Neural progenitor cell (in vitro differentiated cells): Measurements from ENCODE around the gene RITA1. TPM values are rescaled to one million over a fixed set of nuclear protein-coding genes. Genes with fewer than 3 reads are reported as not detected.

Experiments used
- DNase-seq: peaks from one replicate; pipeline ENCODE4 v3.0.0-alpha.2; 2016; ENCODE audit warnings: low spot score
- H2AFZ ChIP-seq: fragments of 200-600 bp; sonication (generic); replicated peaks from 2 replicates; pipeline ENCODE4 v1.6.1; 2016; ENCODE audit warnings: antibody characterized with exemption
- H3F3A ChIP-seq: fragments of 200-600 bp; sonication (generic); 2 replicates; pipeline ENCODE4 v1.6.1; 2016; ENCODE audit warnings: antibody characterized with exemption, low read depth
- H3K27ac ChIP-seq: fragments of 200-600 bp; sonication (generic); 2 replicates; pipeline ENCODE4 v1.5.1; 2016; ENCODE audit warnings: mild to moderate bottlenecking
- H3K27me3 ChIP-seq: fragments of 200-600 bp; sonication (generic); 2 replicates; pipeline ENCODE4 v1.6.1; 2016; ENCODE audit warnings: mild to moderate bottlenecking, moderate library complexity
- H3K36me3 ChIP-seq: fragments of 200-600 bp; sonication (generic); 2 replicates; pipeline ENCODE4 v1.5.1; 2016
- H3K4me1 ChIP-seq: fragments of 200-600 bp; sonication (generic); 2 replicates; pipeline ENCODE4 v1.6.1; 2016; ENCODE audit warnings: mixed run types
- H3K4me2 ChIP-seq: fragments of 200-600 bp; sonication (generic); 2 replicates; pipeline ENCODE4 v1.6.1; 2016
- H3K4me3 ChIP-seq: fragments of 200-600 bp; sonication (generic); 2 replicates; pipeline ENCODE4 v1.5.1; 2016
- H3K79me2 ChIP-seq: fragments of 200-600 bp; sonication (generic); 2 replicates; pipeline ENCODE4 v1.6.1; 2016; ENCODE audit warnings: low read depth
- H3K9ac ChIP-seq: fragments of 200-600 bp; sonication (generic); 2 replicates; pipeline ENCODE4 v1.6.1; 2016
- H3K9me3 ChIP-seq: fragments of 200-600 bp; sonication (generic); 2 replicates; pipeline ENCODE4 v1.5.1; 2016; ENCODE audit warnings: low read depth
- H4K20me1 ChIP-seq: fragments of 200-600 bp; sonication (generic); 2 replicates; pipeline ENCODE4 v1.6.1; 2016; ENCODE audit warnings: low read depth
- H3K27ac Mint-ChIP-seq: 3 replicates; pipeline ENCODE4 v1.8.0; 2021; ENCODE audit warnings: mixed read lengths
- H3K27me3 Mint-ChIP-seq: 2 replicates; pipeline ENCODE4 v1.8.0; 2022; ENCODE audit warnings: low read depth, mild to moderate bottlenecking, inconsistent platforms, moderate library complexity, mixed read lengths; ENCODE audit not compliant: insufficient read depth
- H3K36me3 Mint-ChIP-seq: 3 replicates; pipeline ENCODE4 v1.8.0; 2021; ENCODE audit warnings: mixed read lengths
- H3K4me1 Mint-ChIP-seq: 3 replicates; pipeline ENCODE4 v1.8.0; 2021; ENCODE audit warnings: mixed read lengths
- H3K4me3 Mint-ChIP-seq: 3 replicates; pipeline ENCODE4 v1.8.0; 2021; ENCODE audit warnings: mild to moderate bottlenecking, moderate library complexity, mixed read lengths
- H3K9me3 Mint-ChIP-seq: 3 replicates; pipeline ENCODE4 v1.8.0; 2020; ENCODE audit warnings: mixed read lengths
- EZH2 ChIP-seq: fragments of 200-600 bp; sonication (generic); IDR thresholded peaks from 2 replicates; pipeline ENCODE4 v1.6.1; 2017; ENCODE audit warnings: antibody characterized with exemption, mild to moderate bottlenecking, moderate library complexity
- EZH2phosphoT487 ChIP-seq: fragments of 200-600 bp; sonication (generic); IDR thresholded peaks from 2 replicates; pipeline ENCODE4 v1.6.1; 2017; ENCODE audit warnings: antibody characterized with exemption
- total RNA-seq: library from RNA; depleted of rRNA; stranded (reverse); fragments of >200 nt; gene quantifications from 2 replicates; pipeline ENCODE4 v1.2.3, GENCODE V29; 2015; ENCODE audit warnings: low replicate concordance
- TF ChIP-seq, protein P1 (sequence below): fragments of 200-600 bp; sonication (generic); IDR thresholded peaks from 2 replicates; pipeline ENCODE4 v1.5.1; 2017; ENCODE audit warnings: antibody characterized with exemption, mild to moderate bottlenecking

Gene RITA1
- total RNA-seq, 1 donor from 2014 or later, result 13.7 TPM

DNA sequence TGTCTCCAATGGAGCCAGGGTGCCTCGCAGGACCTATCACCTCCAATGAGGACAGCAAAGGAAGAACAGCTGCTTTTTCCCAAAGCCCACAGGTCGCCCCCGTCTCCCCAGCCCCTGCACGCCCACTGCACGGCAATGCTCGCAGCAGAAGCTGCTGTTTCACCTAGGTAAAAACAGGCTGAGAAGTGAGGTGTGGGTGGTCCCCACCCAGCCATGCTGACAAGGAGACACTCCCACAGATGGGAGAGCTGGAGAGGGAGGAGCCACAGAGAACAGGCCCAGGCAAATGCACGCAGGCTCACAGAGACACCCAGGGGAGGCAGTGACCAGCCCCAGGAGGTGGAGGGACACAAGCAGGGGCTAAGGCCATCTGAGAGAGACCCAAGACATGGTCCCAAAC, 25.6 kb upstream of the RITA1 start:
- Histone ChIP-seq H3K9me3 (no peaks in the 10 kb centered on the region), H3K36me3 (no peaks in the 10 kb centered on the region), H3K4me1 (peaks cover 17% of the 10 kb centered on the region), H3K79me2 (no peaks in the 10 kb centered on the region), H2AFZ (no peak overlapping the region), H3K27me3 (peaks cover 17% of the 10 kb centered on the region), H3K4me2 (no peak overlapping the region), H3K4me3 (no peak overlapping the region), H4K20me1 (peaks cover 61% of the 10 kb centered on the region), H3K9ac (no peak overlapping the region), H3K27ac (no peak overlapping the region), H3F3A (peaks cover 37% of the 10 kb centered on the region)
- H3K36me3 Mint-ChIP-seq, result peaks cover 12% of the 10 kb centered on the region
- no peak overlapping the region for H3K4me3 Mint-ChIP-seq
- H3K27ac Mint-ChIP-seq, result no peak overlapping the region
- TF ChIP-seq EZH2phosphoT487, result no peak
- TF ChIP-seq, protein P1, sequence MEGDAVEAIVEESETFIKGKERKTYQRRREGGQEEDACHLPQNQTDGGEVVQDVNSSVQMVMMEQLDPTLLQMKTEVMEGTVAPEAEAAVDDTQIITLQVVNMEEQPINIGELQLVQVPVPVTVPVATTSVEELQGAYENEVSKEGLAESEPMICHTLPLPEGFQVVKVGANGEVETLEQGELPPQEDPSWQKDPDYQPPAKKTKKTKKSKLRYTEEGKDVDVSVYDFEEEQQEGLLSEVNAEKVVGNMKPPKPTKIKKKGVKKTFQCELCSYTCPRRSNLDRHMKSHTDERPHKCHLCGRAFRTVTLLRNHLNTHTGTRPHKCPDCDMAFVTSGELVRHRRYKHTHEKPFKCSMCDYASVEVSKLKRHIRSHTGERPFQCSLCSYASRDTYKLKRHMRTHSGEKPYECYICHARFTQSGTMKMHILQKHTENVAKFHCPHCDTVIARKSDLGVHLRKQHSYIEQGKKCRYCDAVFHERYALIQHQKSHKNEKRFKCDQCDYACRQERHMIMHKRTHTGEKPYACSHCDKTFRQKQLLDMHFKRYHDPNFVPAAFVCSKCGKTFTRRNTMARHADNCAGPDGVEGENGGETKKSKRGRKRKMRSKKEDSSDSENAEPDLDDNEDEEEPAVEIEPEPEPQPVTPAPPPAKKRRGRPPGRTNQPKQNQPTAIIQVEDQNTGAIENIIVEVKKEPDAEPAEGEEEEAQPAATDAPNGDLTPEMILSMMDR, result no peak
- TF ChIP-seq EZH2, result no peak
- no peak for DNase-seq
- no peaks in the 10 kb centered on the region for H3K9me3 Mint-ChIP-seq
- H3K27me3 Mint-ChIP-seq, result peaks cover 8% of the 10 kb centered on the region
- peaks cover 30% of the 10 kb centered on the region for H3K4me1 Mint-ChIP-seq

DNA sequence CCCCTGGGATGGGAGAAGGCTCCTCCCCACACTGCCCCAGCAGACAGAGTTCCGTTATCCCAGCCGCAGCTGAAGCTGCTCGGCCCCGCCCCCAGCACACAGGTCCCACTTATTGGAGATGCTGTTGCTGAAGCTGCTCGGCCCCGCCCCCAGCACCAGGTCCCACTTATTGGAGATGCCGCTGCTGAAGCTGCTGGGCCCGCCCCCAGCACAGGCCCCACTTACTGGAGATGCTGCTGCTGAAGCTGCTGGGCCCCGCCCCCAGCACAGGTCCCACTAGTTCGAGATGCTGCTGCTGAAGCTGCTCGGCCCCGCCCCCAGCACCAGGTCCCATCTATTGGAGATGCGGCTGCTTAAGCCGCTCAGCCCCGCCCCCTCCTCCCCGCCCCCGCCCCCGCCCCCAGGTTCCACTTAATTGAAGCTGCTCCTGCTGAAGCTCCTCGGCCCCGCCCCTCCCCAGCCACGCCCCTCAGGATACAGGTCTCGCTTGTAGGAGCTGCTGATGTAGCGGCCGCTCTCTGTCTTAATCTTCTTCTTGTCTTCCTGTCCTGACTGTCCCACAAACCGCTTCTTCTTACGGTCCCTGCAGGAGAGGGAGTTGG, 24.0 kb upstream of the RITA1 start:
- peaks cover 17% of the 10 kb centered on the region for H3K4me1 ChIP-seq
- H3K4me3 ChIP-seq, result peak overlapping the region; percentile 30
- peaks cover 33% of the 10 kb centered on the region for H3K4me1 Mint-ChIP-seq
- H3K27ac Mint-ChIP-seq, result no peak overlapping the region
- no peaks in the 10 kb centered on the region for H3K9me3 Mint-ChIP-seq
- peaks cover 2% of the 10 kb centered on the region for H3K27me3 Mint-ChIP-seq
- H3K4me3 Mint-ChIP-seq, result peak overlapping the region; percentile 59
- peak overlapping the region; percentile 50 for H3K27ac ChIP-seq
- H3K79me2 ChIP-seq, result no peaks in the 10 kb centered on the region
- H3K9ac ChIP-seq, result no peak overlapping the region
- H3K36me3 ChIP-seq, result no peaks in the 10 kb centered on the region
- peaks cover 47% of the 10 kb centered on the region for H4K20me1 ChIP-seq
- no peaks in the 10 kb centered on the region for H3K9me3 ChIP-seq
- peaks cover 1% of the 10 kb centered on the region for H3K27me3 ChIP-seq
- H3K36me3 Mint-ChIP-seq, result peaks cover 15% of the 10 kb centered on the region
- H3K4me2 ChIP-seq, result peak overlapping the region; percentile 75
- peak; percentile 99 for DNase-seq
- no peak for TF ChIP-seq EZH2phosphoT487
- TF ChIP-seq, protein P1, result no peak
- no peak for TF ChIP-seq EZH2
- no peak overlapping the region for H2AFZ ChIP-seq
- H3F3A ChIP-seq, result peaks cover 28% of the 10 kb centered on the region

DNA sequence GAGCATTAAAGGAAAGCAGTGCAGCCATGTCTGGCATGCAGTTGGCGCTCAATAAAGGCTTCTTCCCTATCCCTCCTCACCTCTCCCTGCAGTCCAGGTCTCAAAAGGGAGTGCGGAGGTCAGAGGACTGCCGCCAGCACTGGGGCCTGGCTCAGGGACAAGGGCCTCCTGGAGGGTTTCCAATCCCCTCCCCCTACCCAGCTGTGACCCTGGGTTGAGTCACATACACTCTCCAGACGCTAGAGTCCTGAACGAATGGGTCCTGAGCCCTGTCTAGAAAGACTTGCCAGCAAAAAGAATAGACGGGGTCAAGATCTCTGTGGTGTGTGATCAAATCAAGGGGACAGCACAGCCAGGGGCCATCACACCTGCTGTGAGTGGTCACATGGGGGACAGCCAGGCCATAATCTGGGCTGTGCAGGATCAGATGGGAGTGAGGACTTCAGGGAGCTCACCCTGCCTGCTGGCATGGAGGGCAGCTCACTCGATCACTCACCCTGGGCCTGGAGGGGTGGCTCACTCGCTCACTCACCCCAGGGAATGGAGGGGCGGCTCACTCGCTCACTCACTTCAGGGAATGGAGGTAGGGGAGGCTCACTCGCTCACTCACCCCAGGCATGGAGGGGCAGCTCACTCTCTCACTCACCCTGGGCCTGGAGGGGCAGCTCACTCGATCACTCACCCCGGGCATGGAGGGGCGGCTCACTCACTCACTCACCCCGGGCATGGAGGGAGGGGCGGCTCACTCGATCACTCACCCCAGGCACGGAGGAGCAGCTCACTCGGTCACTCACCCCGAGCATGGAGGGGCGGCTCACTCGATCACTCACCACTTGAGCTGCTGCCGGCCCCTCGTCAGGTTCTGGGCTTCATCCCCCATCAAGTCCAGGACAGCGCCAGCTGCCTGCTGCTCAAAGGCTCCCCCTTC, 23.2 kb upstream of the RITA1 start:
- TF ChIP-seq, protein P1, result no peak
- no peak for TF ChIP-seq EZH2
- no peak for TF ChIP-seq EZH2phosphoT487
- Mint-ChIP-seq H3K4me1 (peaks cover 29% of the 10 kb centered on the region), H3K27ac (no peak overlapping the region), H3K4me3 (no peak overlapping the region), H3K36me3 (peaks cover 10% of the 10 kb centered on the region), H3K27me3 (no peaks in the 10 kb centered on the region), H3K9me3 (no peaks in the 10 kb centered on the region)
- Histone ChIP-seq H3K79me2 (no peaks in the 10 kb centered on the region), H4K20me1 (peaks cover 46% of the 10 kb centered on the region), H3K4me1 (peaks cover 17% of the 10 kb centered on the region), H2AFZ (no peak overlapping the region), H3F3A (peaks cover 19% of the 10 kb centered on the region), H3K9me3 (no peaks in the 10 kb centered on the region), H3K36me3 (no peaks in the 10 kb centered on the region), H3K27me3 (no peaks in the 10 kb centered on the region), H3K9ac (no peak overlapping the region), H3K4me2 (peak overlapping the region; percentile 75), H3K4me3 (peak overlapping the region; percentile 30), H3K27ac (peak overlapping the region; percentile 50)
- peak; percentile 70 for DNase-seq
